Osteoblast (primary cell): ENCODE measurements around the gene RPL36. TPM values are rescaled to one million over a fixed set of nuclear protein-coding genes. Genes with fewer than 3 reads are reported as not detected.
A peak's percentile ranks its signal among the peaks of the same experiment; 100 is the strongest.

Experiments
- DNase-seq: peaks from one replicate; pipeline ENCODE4 v3.0.0; 2011; ENCODE audit warnings: low spot score, mixed read lengths; ENCODE audit not compliant: insufficient read length; ENCODE audit errors: missing footprints
- H2AFZ ChIP-seq: 2 replicates; pipeline ENCODE4 v1.6.0; 2011; ENCODE audit warnings: mild to moderate bottlenecking, low read length
- H3K27ac ChIP-seq: 2 replicates; pipeline ENCODE4 v1.5.1; 2011; ENCODE audit warnings: mild to moderate bottlenecking, low read depth, low read length, moderate library complexity
- H3K27me3 ChIP-seq: 2 replicates; pipeline ENCODE4 v1.6.0; 2012; ENCODE audit warnings: mild to moderate bottlenecking, control low read depth, inconsistent platforms, low read length, moderate library complexity; ENCODE audit not compliant: insufficient read depth
- H3K36me3 ChIP-seq: 2 replicates; pipeline ENCODE4 v1.5.1; 2011; ENCODE audit warnings: mild to moderate bottlenecking, low read length, control low read depth, moderate library complexity; ENCODE audit not compliant: insufficient read depth
- H3K4me1 ChIP-seq: 2 replicates; pipeline ENCODE4 v1.5.1; 2011; ENCODE audit warnings: mild to moderate bottlenecking, low read length, control low read depth, moderate library complexity; ENCODE audit not compliant: insufficient read depth
- H3K4me2 ChIP-seq: 2 replicates; pipeline ENCODE4 v1.6.0; 2011; ENCODE audit warnings: mild to moderate bottlenecking, low read length; ENCODE audit not compliant: insufficient read depth
- H3K4me3 ChIP-seq: fragments of 200-600 bp; sonication (generic); 3 replicates; pipeline ENCODE4 v1.5.1; 2012; ENCODE audit warnings: mild to moderate bottlenecking, low read length, inconsistent platforms; ENCODE audit not compliant: insufficient read depth
- H3K79me2 ChIP-seq: 2 replicates; pipeline ENCODE4 v1.6.0; 2012; ENCODE audit warnings: mild to moderate bottlenecking, low read length, control low read depth, inconsistent platforms; ENCODE audit not compliant: insufficient read depth
- H3K9me3 ChIP-seq: 2 replicates; pipeline ENCODE4 v1.5.1; 2011; ENCODE audit warnings: low read depth, low read length, control low read depth
- H4K20me1 ChIP-seq: 2 replicates; pipeline ENCODE4 v1.6.0; 2012; ENCODE audit warnings: mild to moderate bottlenecking, low read length, control low read depth; ENCODE audit not compliant: insufficient read depth
- total RNA-seq: library from RNA; depleted of rRNA; stranded (reverse); fragments of >200 nt; gene quantifications from 2 replicates; pipeline ENCODE4 v1.2.3, GENCODE V29; 2012
- TF ChIP-seq, protein P1 (sequence below): IDR thresholded peaks from 2 replicates; pipeline ENCODE4 v1.5.1; 2011; ENCODE audit warnings: mild to moderate bottlenecking, low read depth, low read length, moderate library complexity; ENCODE audit errors: extremely low read depth

The RPL36 gene
- total RNA-seq, 1 donor, result 228 TPM

GRCh38 chr19:5661483-5661882 is 28.6 kb upstream of the RPL36 start:
- Histone ChIP-seq H3K4me3 (no peak overlapping the region), H4K20me1 (peaks cover 15% of the 10 kb centered on the region), H3K27me3 (no peaks in the 10 kb centered on the region), H3K27ac (no peak overlapping the region), H3K79me2 (peaks cover 5% of the 10 kb centered on the region), H3K4me1 (peaks cover 8% of the 10 kb centered on the region), H3K9me3 (no peaks in the 10 kb centered on the region), H3K36me3 (peaks cover 79% of the 10 kb centered on the region), H2AFZ (no peak overlapping the region), H3K4me2 (no peak overlapping the region)
- DNase-seq, result no peak
- TF ChIP-seq, protein P1, sequence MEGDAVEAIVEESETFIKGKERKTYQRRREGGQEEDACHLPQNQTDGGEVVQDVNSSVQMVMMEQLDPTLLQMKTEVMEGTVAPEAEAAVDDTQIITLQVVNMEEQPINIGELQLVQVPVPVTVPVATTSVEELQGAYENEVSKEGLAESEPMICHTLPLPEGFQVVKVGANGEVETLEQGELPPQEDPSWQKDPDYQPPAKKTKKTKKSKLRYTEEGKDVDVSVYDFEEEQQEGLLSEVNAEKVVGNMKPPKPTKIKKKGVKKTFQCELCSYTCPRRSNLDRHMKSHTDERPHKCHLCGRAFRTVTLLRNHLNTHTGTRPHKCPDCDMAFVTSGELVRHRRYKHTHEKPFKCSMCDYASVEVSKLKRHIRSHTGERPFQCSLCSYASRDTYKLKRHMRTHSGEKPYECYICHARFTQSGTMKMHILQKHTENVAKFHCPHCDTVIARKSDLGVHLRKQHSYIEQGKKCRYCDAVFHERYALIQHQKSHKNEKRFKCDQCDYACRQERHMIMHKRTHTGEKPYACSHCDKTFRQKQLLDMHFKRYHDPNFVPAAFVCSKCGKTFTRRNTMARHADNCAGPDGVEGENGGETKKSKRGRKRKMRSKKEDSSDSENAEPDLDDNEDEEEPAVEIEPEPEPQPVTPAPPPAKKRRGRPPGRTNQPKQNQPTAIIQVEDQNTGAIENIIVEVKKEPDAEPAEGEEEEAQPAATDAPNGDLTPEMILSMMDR, result no peak

DNA sequence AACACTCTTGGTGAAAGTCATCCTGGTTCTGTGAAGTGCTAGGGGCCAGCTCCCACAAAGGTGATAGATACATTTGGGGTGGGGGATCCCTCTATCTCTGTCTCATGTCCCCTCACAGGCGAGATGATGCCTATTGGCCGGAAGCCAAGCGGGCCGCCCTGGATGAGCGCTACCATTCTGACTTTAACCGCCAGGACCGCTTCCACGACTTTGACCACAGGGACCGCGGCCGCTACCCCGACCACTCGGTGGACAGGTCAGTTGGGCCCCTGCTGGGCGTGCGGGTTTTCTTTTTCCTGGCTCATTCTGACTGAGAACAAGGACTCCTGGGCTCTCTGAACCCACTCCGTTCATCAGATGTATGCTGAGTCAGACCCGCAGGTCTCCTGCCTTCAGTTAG is 26.2 kb upstream of the RPL36 start:
- Histone ChIP-seq H4K20me1 (peaks cover 25% of the 10 kb centered on the region), H3K9me3 (no peaks in the 10 kb centered on the region), H2AFZ (no peak overlapping the region), H3K4me1 (peaks cover 9% of the 10 kb centered on the region), H3K4me3 (no peak overlapping the region), H3K36me3 (peaks cover 85% of the 10 kb centered on the region), H3K27me3 (no peaks in the 10 kb centered on the region), H3K27ac (no peak overlapping the region), H3K79me2 (peaks cover 8% of the 10 kb centered on the region), H3K4me2 (no peak overlapping the region)
- DNase-seq, result no peak
- TF ChIP-seq, protein P1, result no peak

GRCh38 chr19:5664515-5664914 is 25.6 kb upstream of the RPL36 start:
- H2AFZ ChIP-seq, result no peak overlapping the region
- no peak overlapping the region for H3K4me2 ChIP-seq
- H3K79me2 ChIP-seq, result peaks cover 10% of the 10 kb centered on the region
- no peak overlapping the region for H3K27ac ChIP-seq
- H3K27me3 ChIP-seq, result no peaks in the 10 kb centered on the region
- H3K4me1 ChIP-seq, result peaks cover 9% of the 10 kb centered on the region
- H3K9me3 ChIP-seq, result no peaks in the 10 kb centered on the region
- peaks cover 86% of the 10 kb centered on the region for H3K36me3 ChIP-seq
- TF ChIP-seq, protein P1, result no peak
- peaks cover 25% of the 10 kb centered on the region for H4K20me1 ChIP-seq
- H3K4me3 ChIP-seq, result no peak overlapping the region
- DNase-seq, result no peak

DNA sequence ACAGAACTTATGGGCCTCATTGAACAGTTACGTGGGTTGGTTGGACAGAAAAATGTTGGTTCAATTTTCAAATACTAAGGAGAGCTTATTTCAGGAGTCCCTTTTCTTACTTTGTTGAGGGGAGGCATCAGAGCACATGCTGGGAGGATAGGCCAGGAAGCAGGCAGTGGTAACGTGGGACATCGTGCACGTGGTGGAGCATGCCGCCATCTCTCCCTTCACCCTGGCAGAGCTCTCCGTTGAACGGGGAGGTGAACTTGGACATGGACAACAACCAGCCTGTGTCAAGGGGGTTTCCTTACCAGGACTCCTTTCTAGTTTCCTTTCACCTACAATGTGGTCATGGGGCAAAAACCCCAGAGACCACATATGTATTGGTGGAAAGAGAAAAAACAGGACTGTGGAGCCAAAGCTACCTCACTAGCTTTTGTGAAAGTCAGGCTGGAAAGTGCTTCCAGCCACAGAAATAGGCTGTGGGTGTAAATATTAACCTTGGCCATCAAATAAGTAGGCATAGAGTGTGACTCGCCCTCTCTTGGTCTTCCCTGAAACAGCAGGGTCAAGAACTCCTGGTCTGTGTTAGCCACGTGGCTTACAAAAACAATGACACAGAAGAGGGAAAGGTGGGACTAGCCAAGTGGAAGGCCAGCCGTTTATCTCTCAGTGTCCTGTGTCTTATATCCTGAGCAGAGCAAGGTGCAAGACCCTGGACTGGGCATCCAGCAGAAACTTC is 24.1 kb upstream of the RPL36 start:
- no peaks in the 10 kb centered on the region for H3K27me3 ChIP-seq
- peaks cover 10% of the 10 kb centered on the region for H3K79me2 ChIP-seq
- no peaks in the 10 kb centered on the region for H3K9me3 ChIP-seq
- no peak overlapping the region for H3K4me2 ChIP-seq
- no peak overlapping the region for H2AFZ ChIP-seq
- peaks cover 25% of the 10 kb centered on the region for H4K20me1 ChIP-seq
- TF ChIP-seq, protein P1, result peak; percentile 52
- H3K36me3 ChIP-seq, result peaks cover 76% of the 10 kb centered on the region
- peaks cover 9% of the 10 kb centered on the region for H3K4me1 ChIP-seq
- H3K4me3 ChIP-seq, result no peak overlapping the region
- peak overlapping the region; percentile 0 for H3K27ac ChIP-seq
- peak; percentile 98 for DNase-seq
